GM12872 (cell line): ENCODE results near the gene RNF14.

ENCODE experiments used
- TF ChIP-seq, protein P1 (sequence below): IDR thresholded peaks from 3 replicates; pipeline ENCODE4 v1.5.1; 2011; ENCODE audit warnings: low read depth, mild to moderate bottlenecking, low read length, moderate library complexity; ENCODE audit not compliant: insufficient read depth

RNF14 gene

GRCh38 chr5:141968914-141969608, at the start of gene RNF14:
TSS of gene RNF14 (plus strand) at chr5:141969105. CDS start at chr5:141973589, 4,484 bp downstream.
- TF ChIP-seq, protein P1, sequence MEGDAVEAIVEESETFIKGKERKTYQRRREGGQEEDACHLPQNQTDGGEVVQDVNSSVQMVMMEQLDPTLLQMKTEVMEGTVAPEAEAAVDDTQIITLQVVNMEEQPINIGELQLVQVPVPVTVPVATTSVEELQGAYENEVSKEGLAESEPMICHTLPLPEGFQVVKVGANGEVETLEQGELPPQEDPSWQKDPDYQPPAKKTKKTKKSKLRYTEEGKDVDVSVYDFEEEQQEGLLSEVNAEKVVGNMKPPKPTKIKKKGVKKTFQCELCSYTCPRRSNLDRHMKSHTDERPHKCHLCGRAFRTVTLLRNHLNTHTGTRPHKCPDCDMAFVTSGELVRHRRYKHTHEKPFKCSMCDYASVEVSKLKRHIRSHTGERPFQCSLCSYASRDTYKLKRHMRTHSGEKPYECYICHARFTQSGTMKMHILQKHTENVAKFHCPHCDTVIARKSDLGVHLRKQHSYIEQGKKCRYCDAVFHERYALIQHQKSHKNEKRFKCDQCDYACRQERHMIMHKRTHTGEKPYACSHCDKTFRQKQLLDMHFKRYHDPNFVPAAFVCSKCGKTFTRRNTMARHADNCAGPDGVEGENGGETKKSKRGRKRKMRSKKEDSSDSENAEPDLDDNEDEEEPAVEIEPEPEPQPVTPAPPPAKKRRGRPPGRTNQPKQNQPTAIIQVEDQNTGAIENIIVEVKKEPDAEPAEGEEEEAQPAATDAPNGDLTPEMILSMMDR, result peak; percentile 93

DNA sequence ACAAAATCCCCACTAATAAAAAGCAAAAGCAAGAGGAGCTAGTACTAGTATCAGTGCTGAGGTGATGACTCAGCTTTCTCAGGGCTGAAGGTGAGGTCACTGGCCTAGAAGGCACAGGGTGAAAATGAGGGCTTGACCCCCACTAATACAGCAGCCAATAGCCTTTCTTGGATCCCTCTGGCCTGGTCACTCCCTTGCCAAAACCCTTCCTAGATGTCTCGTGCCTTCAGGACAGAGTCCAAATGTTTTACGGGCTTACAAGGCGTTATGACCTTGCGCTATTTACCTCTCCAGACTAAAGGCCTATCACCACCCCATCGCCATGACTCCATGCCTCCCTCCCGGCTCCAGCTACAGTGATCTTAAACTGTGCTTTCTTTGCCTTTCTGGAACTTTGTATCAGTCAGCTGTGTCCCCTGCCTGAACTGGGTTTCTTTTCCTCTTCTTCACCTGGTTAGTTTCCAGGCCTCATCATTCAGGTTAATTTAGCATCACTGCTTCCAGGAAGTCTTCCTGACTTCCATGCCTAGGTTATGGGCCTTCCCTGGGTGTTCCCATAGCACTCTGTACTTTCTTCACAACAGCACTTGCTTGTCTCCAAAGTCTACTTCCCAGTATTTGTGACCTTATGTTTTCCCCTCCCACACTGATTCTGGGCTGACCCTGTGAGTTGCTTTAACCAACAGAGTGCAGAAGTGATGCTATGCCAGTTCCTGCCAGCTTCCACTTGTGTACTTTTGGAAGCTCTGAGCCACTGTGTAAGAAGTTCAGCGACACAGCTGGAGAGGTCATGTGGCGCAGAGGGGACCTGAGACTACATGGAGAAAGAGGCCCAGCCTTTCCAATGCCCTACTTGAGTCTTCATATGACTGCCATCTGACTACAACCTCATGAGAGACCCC, 49.4 kb upstream of the RNF14 start:
- TF ChIP-seq, protein P1, result no peak

DNA sequence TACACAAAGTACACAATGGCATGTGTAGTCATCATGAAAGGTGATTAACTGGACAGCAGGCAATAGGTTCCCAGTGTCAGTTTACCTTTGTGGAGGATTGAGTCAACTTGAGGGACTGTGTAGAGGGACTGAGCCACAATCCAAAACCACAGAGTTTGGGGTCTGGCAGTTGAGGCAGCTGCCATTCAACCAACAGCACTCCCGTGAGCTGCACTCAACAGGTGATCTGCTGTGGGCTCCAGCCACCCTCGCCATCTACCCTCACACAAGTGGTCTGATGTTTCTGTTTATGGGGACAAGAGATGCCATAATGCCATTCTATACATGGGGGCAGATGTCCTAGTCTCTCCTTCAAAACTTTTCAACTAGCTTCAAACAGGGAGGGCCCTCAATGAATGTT, 48.1 kb upstream of the RNF14 start:
- TF ChIP-seq, protein P1, result no peak

- TF ChIP-seq, protein P1, result no peak
These were observed 45.2 kb upstream of the RNF14 start, which contains the start of gene DELE1 for GRCh38 chr5:141923448-141924313. TSS of gene DELE1 (plus strand) at chr5:141923871. CDS start at chr5:141923942, 71 bp downstream.

DNA sequence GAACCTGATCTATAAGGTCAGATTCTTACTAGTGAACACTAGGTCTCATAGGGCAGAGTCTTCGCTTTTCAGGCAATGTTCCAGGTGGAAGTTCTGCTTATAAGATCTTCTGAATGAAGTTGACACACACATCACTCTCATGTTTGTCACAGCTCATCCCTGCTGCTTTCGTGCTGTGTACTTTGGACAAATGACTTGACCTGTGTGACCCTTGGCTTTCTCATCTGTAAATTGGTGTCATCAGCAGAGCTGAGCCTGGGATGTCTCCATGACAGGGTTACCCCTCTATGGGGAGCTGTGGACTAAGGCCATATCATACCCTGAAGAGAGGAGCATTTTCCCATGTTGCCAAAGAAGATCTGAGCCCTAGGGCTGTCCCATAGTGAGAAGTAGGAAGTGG, 42.5 kb upstream of the RNF14 start:
- TF ChIP-seq, protein P1, result no peak

DNA sequence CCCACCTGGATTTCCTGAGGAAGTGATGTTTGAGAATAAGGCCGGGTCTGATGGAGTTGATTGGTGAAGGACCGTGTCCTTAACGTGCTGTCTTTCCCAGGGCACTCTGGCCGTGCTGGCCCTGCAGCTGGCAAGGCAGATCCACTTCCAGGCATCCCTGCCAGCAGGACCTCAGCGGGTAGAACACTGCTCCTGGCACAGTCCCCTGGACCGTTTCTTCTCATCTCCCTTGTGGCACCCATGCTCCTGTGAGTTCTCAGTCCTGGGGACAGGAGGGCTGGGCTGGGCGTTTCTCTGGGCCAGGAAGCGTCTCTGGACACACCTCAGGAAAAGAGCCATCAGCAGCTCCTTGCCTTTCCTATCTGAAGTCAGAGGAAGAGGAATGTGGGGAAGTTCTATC, 40.9 kb upstream of the RNF14 start:
- TF ChIP-seq, protein P1, result no peak
